GM18517 (cell line): ENCODE results near the gene TRAPPC11.
"Not testable (repeated sequence)": the region's sequence is repeated elsewhere in the genome, so short reads cannot be mapped to it uniquely, and the experiment has no call there.

ENCODE experiments used
- ATAC-seq: cut with Tn5 transposase; IDR thresholded peaks from one replicate; pipeline ENCODE4 v1.9.1; 2021; ENCODE audit warnings: mild to moderate bottlenecking, moderate library complexity; ENCODE audit not compliant: unreplicated experiment

The TRAPPC11 gene

DNA sequence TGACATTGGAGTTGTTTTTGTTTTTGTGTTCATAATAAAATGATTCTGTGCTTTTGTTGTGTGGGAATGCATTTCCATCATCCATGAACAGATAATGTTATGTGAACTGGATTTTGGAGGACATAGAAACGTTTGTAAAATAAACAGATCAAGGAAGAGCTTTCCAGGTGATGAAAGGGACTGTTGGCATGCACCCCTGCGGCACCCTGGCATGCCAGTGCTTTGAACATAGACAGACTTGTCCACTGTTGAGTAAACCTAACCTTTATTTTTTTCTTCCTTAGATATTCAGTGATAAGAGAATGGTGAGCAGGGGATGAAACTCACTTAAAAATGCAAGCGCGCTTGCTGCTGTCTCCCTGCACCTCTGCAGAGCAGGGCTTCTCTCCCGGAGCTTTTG is 59.8 kb downstream of the TRAPPC11 start:
- ATAC-seq = no peak

DNA sequence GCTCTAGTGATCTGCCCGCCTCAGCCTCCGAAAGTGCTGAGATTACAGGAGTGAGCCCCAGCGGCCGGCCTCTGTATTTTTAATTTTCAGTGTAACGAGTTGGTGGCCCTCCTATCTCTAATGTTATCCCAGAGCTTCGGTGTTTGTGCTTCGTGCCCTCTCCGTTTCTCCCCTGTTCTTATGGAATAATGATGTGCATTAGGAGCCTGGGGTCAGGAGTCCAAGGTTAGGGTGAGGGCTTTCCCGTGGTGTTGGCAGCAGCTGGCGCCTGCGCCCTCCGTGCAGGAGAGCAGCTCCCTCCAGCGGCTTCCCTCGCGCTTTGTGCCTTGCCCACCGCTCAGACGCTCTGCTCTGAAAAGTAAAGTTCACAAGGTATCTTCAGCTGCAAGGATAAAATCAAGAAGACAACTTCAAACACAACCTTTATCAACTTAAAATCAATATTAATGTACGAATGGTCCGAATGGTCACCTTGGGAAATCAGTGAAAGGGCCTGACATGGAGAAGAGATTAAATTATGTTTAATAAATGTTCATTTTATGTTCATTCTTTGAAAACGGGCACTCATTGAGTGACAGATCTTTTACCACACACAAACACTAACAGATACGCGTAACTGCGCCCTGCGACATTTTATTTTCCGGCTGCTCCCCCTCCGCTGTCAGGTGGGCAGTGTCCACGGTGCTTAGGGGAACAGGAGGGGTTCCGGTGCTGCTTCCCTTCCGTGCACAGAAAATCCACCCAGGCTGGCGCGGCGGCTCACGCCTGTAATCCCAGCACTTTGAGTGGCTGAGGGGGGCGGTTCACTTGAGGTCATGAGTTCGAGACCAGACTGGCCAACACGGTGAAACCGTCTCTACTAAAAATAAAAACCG is 62.4 kb downstream of the TRAPPC11 start:
- ATAC-seq = peak; percentile 33

DNA sequence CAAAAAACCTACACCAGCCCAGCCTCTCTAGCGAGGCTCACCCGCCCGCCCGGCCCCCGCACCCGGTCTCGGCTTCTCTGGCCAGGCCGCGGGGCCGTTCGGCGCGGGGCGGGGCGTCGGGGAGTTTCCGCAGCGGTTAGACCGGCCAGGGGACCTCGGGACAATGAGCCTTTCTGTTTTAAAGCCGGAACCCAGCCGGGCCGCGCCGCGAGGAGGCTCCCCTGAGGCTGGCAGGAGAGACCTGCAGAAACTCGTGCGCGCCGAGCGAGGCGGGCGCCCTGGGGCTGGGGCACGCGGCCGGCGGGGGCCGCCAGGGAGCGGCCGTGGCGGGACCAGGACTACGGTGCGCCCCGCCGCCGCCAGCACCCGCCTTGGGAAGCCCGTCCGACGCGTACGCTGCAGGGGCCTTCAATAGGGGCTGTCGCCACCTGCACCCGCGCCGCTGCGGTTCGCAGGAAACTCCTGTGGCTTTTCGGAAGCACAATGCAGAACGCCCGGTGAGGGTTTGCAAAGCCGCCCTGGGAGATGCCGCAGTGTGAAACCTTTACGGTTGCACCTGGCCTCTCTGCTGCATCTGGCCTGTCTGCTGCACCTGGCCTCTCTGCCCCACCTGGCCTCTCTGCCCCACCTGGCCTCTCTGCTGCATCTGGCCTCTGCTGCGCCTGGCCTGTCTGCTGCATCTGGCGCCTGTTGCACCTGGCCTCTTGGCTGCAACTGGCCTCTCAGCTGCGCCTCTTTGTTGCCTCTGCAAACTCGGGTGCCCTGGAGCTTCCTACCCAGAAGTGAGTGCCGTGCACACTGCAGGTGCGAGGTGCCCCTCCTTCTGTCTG is 63.9 kb downstream of the TRAPPC11 start:
- peak; percentile 76 for ATAC-seq

DNA sequence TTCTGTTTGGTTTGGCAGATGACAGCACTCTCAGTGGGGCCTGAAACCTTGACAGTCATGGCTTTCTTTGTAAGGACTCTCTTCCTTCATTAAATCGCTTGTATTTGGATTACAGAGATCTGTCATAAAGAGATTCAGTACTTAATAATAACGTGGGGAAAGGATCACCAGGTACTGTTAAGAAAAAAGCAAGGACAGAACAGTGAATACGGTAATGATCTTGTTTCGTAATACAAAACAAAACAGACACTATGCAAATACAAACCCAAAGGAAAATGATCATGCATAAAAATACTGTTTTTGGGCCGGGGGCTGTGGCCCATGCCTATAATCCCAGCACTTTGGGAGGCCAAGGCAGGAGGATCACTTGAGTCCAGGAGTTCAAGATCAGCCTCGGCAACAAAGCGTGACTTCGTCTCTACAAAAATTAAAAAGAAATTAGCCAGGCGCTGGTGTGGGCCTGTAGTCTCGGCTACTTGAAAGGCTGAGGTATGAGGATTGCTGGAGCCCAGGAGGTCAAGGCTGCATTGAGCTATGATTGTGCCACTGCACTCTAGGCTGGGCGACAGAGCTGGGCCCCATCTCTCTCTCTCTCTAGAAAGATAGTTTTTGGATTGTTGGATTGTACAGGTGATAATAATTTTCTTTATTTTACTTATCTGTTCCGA is 64.6 kb downstream of the TRAPPC11 start:
- no peak for ATAC-seq

DNA sequence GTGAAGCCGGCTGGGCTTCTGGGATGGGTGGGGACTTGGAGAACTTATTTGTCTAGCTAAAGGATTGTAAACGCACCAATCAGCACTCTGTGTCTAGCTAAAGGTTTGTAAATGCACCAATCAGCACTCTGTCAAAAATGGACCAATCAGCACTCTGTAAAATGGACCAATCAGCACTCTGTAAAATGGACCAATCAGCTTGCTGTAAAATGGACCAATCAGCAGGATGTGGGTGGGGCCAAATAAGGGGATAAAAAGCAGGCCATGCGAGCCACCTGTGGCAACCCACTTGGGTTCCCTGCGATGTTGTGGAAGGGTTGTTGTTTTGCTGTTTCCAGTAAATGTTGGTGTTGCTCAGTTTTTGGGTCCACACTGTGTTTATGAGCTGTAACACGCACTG is 66.5 kb downstream of the TRAPPC11 start:
- ATAC-seq = not testable (repeated sequence)

DNA sequence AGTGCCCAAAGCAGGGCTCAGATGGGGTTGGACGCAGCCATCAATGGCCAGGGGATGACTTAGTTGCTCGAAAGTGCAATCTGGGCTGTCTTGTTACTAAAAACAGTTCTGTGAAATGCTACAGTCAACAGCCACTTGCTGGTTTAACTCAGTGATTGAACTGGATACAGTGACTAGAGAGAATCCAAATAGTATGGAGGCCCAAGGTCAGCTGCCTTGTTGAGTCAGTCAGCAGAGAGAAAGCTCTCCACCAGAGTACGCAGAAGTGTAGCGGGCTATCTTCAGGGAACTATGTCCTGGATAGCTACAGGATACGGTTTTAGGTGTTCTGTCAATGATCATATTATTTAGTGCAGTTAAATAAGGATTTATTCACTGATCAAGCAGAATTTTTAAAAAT is 68.4 kb downstream of the TRAPPC11 start:
- ATAC-seq = no peak

DNA sequence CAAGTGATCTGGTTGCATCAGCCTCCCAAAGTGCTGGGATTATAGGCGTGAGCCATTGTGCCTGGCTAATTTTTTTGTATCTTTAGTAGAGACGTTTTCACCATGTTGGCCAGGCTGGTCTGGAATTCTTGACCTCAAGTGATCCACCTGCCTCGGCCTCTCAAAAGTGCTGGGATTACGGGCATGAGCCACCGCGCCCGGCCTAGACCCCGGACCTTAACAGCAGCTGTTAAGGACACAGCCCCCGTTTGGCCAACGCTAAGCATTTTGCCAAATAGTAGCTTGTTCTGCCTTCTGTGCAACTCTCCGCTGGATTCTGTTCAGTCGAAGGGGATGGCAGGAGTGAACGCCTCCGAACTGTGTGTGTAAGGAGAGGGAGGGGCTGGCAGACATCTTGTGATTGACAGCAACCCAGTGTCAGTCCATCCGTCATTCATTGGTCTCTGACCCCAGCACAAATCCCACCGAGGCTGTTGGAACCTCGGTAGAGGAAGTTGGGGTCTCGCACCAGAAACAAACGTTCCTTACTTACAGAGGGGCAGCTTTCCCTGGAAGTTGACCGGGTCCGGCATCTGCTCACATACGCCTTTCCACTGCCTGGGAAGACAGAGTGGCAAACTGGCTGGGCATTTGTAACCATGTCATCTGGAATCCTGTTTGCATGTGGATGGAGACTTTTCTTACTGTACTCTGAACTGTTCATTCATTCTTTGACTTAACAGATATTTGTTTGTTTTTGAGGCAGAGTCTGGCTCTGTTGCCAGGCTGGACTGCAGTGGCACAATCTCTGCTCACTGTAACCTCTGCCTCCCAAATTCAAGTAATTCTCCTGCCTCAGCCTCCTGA is 69.4 kb downstream of the TRAPPC11 start:
- ATAC-seq = no peak

DNA sequence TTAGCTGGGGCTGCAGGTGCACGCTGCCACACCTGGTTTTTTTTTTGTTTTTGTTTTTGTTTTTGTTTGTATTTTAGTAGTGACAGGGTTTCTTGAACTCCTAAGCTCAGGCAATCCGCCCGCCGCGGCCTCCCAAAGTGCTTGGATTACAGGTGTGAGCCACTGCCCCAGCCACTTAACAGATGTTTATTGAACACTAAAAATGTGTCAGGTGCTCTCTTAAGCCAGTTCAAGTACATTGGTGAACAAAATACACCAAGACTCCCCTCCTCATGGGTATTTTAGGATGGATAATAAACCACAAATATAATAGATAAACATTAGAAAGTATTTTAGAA is 69.9 kb downstream of the TRAPPC11 start:
- ATAC-seq = no peak

DNA sequence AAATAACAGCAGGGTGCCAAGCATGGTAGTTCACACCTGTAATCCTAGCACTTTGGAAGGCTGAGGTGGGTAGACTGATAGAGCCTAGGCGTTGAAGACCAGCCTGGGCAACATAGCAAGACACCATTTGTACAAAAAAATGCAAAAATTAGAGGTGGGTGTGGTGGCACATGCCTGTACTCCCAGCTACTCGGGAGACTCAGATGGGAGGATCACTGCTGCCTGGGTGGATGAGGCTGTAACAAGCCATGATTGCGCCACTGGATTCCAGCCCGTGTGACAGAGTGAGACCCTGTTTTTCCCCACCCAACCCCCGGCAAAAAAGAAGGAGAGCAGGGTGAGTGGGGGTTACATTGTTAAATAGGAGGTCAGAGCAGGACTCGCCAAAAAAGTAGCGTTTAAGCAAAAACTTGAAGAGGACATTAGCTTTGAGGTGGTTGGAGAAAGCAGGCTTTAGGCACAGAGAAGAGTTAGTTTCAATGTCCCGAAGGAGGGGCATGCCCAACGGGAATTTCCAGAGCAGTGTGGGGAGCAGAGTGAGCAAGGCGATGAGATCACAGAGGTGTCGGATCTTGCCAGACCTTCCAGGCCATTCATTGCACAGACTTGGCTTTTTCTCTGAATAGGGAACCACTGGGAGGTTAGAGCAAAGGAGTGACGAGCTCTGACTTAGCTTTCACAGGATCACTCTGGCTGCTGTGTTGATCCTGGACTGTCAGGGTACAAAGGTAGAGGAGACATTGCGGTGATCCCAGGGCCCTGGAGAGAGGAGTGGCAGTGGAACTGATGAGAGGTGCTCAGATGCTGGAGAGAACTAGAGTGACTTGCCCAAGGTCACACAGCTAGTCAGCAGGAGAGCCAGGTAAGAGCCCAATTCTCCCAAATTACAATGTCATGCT is 70.6 kb downstream of the TRAPPC11 start:
- ATAC-seq = no peak

DNA sequence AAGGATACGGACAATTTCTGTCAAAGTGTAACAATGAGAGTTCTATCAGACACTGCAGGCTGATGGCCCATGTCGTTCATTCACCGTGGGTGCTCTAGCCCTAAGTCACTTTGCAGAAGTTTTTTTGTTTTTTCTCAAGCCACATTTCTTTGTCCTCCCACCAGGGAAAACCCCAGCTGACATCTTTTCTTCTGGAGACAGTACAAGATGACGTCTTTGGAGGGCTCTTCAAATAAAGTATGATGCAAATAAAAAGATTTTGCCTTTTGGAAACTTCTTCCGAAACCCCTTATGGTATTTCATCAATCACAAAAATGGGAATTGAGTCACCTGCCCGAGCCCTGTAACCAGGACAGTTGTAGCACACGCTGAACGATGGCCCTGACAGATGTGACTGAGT is 73.2 kb downstream of the TRAPPC11 start:
- ATAC-seq = no peak

DNA sequence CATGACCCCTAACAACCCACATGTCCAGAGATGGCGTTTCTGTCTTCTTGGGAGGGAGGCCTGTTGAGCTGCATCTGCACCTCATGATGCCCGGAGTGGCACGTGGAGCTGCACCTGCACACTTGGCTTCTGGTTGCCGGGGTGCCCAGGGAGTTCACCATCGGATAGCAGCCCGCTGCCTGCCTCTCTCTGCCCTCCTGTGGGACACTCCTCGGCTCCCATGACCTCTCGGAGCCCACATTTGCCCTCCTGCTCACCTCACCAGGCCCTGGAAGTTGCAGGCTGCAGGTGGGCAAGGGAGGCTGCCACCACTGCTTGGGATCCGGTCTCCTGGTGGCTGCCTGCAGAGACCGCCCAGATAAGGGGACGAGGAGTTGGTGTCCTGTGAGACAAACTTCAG is 74.1 kb downstream of the TRAPPC11 start:
- ATAC-seq = no peak

DNA sequence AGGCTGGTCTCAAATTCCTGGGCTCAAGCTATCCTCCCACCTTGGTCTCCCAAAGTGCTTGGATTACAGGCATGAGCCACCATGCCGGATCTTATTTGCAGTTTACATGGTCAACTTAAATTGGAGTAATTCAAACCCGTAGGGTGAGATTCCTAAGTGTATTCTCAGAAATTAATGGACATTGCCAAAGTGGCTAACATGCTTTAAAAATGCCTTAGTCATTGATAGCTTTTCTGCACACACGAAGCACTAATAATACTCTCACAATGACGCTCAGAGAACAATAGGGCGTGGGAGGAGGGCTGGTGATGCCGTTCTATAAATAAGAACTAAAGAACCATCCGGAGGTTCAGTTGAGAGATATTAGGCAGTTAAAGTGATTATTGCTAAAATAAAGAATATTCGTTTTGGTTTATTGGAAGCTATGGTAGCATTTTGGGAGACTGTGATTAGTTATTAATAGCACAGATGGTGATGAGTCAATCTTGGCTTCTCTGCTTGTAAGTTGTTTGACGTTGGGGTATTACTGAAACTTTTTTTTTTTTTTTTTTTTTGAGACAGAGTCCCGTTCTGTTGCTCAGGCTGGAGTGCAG is 79.1 kb downstream of the TRAPPC11 start:
- no peak for ATAC-seq

DNA sequence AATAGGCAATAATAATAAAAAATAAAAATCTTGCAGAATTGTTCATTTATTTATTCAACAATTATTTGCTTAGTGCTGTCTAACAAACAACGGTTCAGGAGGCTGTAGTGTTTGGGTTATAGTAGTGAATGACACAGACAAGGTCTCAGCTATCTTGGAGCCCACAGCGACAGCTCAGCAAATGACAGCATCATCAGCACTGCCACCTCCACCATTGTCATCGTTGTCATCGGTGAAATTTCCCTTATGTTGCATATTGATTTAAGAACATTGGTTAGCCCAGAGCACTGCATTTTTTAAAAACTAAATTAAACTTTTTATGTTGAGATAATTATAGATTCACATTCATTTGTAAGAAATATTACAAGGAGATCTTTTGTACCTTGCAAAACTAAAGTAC is 79.9 kb downstream of the TRAPPC11 start:
- no peak for ATAC-seq

DNA sequence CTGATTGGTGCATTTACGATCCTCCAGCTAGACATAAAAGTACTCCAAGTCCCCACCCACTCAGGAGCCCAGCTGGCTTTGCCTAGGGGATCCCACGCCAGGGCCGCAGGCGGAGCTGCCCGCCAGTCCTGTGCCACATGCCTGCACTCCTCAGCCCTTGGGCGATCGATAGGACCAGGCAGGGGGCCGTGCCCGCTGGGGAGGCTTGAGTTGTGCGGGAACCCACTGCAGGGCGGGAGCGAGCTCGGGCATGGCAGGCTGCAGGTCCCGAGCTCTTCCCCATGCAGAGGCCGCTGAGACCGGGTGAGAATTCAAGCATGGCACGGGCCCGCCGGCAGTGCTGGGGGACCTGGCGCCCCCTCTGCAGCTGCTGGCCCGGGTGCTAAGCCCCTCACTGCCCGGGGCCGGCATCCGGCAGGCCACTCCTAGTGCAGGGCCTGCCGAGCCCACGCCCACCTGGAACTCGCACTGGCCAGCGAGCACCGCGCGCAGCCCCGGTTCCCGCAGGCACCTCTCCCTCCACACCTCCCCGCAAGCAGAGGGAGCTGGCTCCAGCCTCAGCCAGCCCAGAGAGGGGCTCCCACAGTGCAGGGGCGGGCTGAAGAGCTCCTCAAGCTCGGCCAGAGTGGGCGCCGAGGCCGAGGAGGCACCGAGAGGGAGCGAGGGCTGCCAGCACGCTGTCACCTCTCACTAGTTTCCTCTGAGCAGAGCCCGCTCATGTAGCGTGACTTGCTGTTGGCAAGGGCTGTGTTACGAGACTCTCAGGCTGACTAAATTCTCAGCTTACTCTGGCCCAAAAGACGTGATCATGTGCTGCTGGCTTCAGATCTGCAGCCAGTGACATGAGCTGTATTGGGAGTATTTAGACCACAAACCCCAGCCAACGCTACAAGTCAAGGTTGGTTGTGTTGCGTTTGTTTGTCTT is 87.5 kb downstream of the TRAPPC11 start:
- ATAC-seq = no peak

DNA sequence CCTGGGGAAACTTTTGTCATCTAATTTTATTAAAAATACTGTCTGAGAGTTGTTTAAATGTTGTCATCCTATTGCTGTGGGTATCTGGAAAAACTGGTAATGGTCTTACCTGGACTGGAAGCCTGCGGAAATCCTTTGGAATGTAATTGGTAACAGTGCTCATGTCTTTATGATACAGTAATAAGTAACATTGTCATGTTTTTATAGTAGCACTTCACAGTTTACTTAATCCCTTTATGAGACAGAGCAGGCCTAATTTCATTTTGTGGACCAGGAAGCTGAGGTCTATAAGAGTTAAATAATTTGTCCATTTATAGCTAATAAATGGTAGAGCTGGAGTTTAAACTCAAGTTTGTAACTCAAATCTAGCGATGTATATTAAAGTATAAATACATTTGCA is 88.3 kb downstream of the TRAPPC11 start:
- no peak for ATAC-seq

DNA sequence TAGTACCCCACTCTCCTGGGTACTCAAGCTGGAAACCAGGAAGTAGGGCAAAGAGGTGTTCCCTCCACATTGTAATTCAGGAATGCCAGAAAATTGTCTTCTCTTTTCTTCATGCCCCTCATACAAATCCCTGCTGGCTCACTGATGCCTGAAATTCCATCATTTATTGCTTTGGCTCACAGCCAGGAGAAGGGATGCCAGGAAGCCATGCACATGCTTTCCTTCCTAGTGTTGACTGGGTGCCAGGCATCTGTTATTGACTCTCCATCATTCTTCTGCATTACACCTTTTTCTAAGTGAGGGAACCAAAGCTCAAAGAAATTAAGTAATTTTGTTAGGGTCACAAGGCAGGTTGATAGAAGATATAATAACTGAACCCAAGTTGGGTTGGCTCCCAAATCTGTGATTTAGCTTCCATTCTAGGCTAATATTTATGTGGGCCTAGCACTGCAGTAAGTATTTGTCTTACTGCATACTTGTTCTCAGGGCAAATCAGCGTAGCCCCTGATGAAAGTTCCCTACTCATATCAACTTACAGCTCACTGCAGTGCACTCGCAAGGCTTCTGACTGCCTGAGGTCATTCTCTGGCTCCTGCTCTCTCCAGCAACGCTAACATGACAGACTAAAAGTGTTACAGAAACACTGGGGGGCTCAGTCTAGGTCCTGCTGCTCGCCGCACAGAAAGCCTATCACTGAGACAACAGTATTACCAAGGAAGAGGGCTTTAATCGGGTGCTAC is 89.0 kb downstream of the TRAPPC11 start:
- ATAC-seq = no peak

DNA sequence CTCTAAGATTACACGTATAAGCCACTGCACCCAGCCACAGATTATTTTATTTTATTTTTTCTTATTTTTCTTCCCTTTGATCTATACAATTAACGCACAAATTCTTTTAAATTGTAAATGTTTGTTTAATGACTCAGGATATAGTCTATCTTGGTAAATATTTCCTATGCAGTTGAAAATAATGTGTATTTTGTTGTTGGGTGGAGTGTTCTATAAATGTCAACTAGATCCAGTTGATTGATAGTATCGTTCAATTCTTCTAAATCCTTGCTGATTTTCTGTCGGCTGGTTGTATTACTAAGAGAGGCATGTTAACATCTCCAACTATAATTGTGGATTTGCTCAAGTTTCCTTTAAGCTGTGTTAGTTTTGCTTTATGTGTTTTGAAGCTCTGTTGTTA is 92.0 kb downstream of the TRAPPC11 start:
- no peak for ATAC-seq

DNA sequence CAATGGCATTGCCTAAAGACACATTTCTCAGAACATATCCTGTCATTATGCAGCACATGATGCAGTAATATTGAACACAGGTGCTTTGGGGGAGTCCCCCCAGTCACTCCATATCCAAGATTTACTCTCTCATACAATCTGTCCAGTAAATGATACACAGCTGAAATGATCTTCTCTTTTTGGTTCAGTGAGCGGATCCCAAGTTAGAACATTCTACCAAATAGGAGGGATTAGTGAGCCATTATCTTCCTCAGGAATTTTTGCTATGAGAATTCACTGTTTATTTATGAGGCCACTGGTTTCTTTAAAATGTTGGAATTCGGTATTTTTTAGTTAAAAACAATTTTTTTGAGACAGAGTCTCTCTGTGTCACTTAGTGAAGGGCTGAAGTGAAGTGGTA is 96.5 kb downstream of the TRAPPC11 start:
- ATAC-seq = no peak
